AG04450 (cell line): ENCODE data around the gene CTNNBL1. TPM values are rescaled to one million over a fixed set of nuclear protein-coding genes. Genes with fewer than 3 reads are reported as not detected.
A peak's percentile ranks its signal among the peaks of the same experiment; 100 is the strongest.

Experiments used
- CTCF ChIA-PET: fragments of 300-600, 350-600 bp; formaldehyde crosslinking; extraction: SDS; loops from one replicate; lab custom pipeline; 2022; ENCODE audit warnings: antibody characterized with exemption, inconsistent platforms; lab: Charles Lee
- POLR2A ChIA-PET: fragments of 350-600 bp; formaldehyde crosslinking; extraction: SDS; loops from one replicate; lab custom pipeline; 2021; ENCODE audit warnings: antibody characterized with exemption, inconsistent platforms; lab: Yijun Ruan, JAX
- DNase-seq: peaks from one replicate; pipeline ENCODE4 v3.0.0-alpha.2; 2011; ENCODE audit warnings: low read depth, low spot score
- H3K27ac ChIP-seq: one replicate; pipeline ENCODE4 v1.5.1; 2012; ENCODE audit warnings: low read depth, low read length, control low read depth
- H3K27me3 ChIP-seq: one replicate; pipeline ENCODE4 v1.6.0; 2012; ENCODE audit warnings: low read length; ENCODE audit not compliant: control insufficient read depth, insufficient read depth
- H3K4me3 ChIP-seq: 2 replicates; pipeline ENCODE4 v1.5.1; 2011; ENCODE audit warnings: mild to moderate bottlenecking, low read depth, low read length, control low read depth
- H3K9me3 ChIP-seq: 2 replicates; pipeline ENCODE4 v1.5.1; 2012; ENCODE audit warnings: low read length; ENCODE audit not compliant: control insufficient read depth, insufficient read depth
- polyA plus RNA-seq: library from polyadenylated mRNA; depleted of rRNA; stranded (reverse); fragments of >200 nt; gene quantifications from 2 replicates; pipeline ENCODE4 v1.2.3, GENCODE V29; 2011
- TF ChIP-seq, protein P1 (sequence below): IDR thresholded peaks from 2 replicates; pipeline ENCODE4 v1.5.1; 2011; ENCODE audit warnings: low read depth, low read length, control low read depth, inconsistent platforms

The CTNNBL1 gene
- polyA plus RNA-seq, 1 experiment, result 27.1 TPM

DNA sequence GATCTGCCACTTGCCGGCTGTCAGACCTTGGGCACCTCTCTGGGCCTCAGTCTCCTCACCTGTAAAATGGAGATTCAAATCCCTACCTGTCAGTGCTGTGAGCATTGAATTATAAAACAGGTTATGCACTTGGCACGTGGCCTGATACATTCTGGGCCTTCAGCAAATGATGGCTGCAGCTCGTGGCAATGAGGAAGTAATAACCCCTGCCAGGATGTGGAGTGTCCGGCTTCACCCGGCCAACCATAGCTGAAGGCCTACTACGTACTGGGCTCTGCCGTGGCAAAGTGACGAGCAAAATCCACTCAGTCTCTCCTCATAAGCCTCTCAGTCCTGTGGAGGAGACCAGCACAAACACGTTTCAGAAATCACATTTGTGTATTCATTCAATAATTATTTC, 198.2 kb downstream of the CTNNBL1 start:
- H3K27me3 ChIP-seq, result peaks cover 33% of the 10 kb centered on the region
- H3K27ac ChIP-seq, result no peak overlapping the region
- ChIA-PET CTCF (no interaction called here), POLR2A (no interaction called here)
- no peak overlapping the region for H3K4me3 ChIP-seq
- no peaks in the 10 kb centered on the region for H3K9me3 ChIP-seq
- DNase-seq, result no peak
- TF ChIP-seq, protein P1, sequence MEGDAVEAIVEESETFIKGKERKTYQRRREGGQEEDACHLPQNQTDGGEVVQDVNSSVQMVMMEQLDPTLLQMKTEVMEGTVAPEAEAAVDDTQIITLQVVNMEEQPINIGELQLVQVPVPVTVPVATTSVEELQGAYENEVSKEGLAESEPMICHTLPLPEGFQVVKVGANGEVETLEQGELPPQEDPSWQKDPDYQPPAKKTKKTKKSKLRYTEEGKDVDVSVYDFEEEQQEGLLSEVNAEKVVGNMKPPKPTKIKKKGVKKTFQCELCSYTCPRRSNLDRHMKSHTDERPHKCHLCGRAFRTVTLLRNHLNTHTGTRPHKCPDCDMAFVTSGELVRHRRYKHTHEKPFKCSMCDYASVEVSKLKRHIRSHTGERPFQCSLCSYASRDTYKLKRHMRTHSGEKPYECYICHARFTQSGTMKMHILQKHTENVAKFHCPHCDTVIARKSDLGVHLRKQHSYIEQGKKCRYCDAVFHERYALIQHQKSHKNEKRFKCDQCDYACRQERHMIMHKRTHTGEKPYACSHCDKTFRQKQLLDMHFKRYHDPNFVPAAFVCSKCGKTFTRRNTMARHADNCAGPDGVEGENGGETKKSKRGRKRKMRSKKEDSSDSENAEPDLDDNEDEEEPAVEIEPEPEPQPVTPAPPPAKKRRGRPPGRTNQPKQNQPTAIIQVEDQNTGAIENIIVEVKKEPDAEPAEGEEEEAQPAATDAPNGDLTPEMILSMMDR, result no peak

DNA sequence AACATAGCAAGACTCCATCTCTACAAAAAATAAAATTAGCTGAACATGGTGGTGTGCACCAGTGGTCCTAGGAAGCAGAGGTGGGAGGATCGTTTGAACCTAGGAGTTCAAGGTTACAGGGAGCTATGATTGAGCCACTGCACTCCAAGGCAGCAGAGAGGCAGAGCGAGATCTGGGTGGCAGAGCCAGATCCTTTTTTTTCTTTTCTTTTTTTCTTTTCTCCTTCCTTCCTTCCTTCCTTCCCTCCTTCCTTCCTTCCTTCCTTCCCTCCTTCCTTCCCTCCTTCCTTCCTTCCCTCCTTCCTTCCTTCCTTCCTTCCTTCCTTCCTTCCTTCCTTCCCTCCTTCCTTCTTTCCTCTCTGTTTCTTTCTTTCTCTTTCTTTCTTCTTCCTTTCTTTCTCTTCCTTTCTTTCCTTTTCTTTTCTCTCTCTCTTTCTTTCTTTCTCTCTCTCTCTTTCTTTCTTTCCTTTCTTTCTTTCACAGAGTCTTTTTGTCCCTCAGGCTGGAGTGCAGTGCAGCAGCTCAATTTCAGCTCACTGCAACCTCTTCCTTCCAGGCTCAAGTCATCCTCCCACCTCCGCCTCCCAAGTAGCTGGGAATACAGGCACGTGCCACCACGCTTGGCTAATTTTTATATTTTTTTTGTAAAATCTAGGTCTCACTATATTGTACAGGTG, 199.9 kb downstream of the CTNNBL1 start:
- Histone ChIP-seq H3K9me3 (no peaks in the 10 kb centered on the region), H3K4me3 (no peak overlapping the region), H3K27me3 (peaks cover 45% of the 10 kb centered on the region), H3K27ac (no peak overlapping the region)
- TF ChIP-seq, protein P1, result no peak
- ChIA-PET CTCF (interaction anchor here (1.3 kb wide), 1 partner anchor 99 kb away, joined by 5 read pairs; no protein-coding TSS in a partner anchor), POLR2A (no interaction called here)
- DNase-seq, result no peak

DNA sequence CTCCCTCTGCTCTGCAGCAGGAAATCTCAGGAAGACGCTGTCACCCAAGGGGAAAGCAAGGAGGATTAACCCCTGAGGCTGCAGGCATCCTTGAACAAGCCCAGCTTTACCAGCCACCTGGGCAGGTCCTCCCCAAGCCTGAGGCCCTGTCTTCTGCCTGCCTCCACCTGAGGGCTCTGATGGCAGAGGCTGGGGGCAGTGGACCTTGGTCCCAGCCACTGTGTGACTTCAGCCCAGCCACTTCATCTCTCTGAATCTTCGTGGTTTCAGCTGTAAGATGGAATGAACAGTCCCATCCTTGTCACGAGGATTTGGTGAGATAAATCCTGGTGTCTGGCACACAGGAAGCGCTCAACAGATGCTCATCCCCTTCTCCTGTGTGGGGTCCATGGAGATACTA, 200.6 kb downstream of the CTNNBL1 start:
- ChIA-PET CTCF (interaction anchor here (1.3 kb wide), 1 partner anchor 98 kb away, joined by 5 read pairs; no protein-coding TSS in a partner anchor), POLR2A (no interaction called here)
- no peak overlapping the region for H3K27ac ChIP-seq
- peaks cover 50% of the 10 kb centered on the region for H3K27me3 ChIP-seq
- H3K4me3 ChIP-seq, result no peak overlapping the region
- no peaks in the 10 kb centered on the region for H3K9me3 ChIP-seq
- TF ChIP-seq, protein P1, result no peak
- no peak for DNase-seq

DNA sequence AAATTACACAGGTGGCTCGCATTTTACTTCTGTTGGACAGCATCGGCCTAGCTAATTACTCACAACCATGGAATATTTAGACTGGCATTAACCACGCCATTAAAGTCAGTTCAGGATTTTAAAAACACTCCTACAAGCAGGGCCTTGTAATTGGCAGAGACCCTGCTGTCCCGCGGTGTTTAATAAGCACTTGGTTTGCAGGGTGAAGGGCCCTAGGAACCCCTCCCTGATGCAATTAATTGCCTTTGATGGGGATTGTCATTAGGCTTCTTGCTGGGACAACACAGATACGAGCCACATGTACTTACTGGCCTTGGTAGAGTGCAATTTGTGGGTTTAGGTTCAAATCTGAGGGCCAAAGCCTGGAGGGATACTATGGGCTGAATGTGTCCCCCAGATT, 201.3 kb downstream of the CTNNBL1 start:
- ChIA-PET POLR2A (no interaction called here), CTCF (interaction anchor here (1.3 kb wide), 1 partner anchor 98 kb away, joined by 5 read pairs; no protein-coding TSS in a partner anchor)
- Histone ChIP-seq H3K9me3 (no peaks in the 10 kb centered on the region), H3K27me3 (peaks cover 54% of the 10 kb centered on the region), H3K27ac (no peak overlapping the region), H3K4me3 (no peak overlapping the region)
- DNase-seq, result no peak
- TF ChIP-seq, protein P1, result no peak

DNA sequence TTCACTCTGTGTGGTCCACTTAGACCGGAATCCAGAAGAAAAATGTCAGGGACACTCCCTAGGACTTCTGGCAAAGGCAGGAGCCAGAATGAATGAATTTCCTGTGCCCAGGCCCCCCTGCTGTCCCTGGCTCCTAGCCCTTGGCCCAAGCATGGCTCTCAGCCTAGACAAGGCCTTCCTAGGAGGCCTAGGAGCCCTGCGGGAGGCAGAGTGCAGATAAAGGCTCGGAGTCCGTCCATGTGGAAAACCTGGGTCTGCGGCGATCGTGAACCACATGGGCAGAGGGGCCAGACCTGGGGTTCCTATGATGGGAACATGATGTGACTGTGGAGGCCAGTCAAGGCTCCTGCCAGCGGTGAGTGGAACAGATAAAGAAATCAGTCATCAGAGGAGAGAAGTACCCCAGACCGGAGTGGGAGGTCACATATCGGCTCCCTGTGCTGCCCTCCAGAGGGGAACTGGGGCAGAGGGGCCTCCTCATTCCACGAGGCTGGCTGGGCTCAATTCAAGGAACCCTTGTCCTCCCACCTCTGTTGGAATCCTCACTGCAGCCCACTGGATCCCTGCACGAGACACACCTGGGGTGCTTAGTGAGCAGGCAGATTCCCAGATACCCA, 203.2 kb downstream of the CTNNBL1 start:
- Histone ChIP-seq H3K4me3 (no peak overlapping the region), H3K27me3 (peaks cover 60% of the 10 kb centered on the region), H3K27ac (no peak overlapping the region), H3K9me3 (no peaks in the 10 kb centered on the region)
- no peak for DNase-seq
- TF ChIP-seq, protein P1, result peak; percentile 42
- ChIA-PET CTCF (interaction anchor here (1.1 kb wide), 1 partner anchor 10 kb away, joined by 4 read pairs; no protein-coding TSS in a partner anchor), POLR2A (no interaction called here)
